HepG2 (cell line): ENCODE data around the gene AGER. TPM values are rescaled to one million over a fixed set of nuclear protein-coding genes. Genes with fewer than 3 reads are reported as not detected.

Source experiments
- ARNT2 ChIP-seq: sonication (generic); formaldehyde crosslinking; IDR thresholded peaks from 2 replicates; pipeline ENCODE4 v1.8.0; 2022; ENCODE audit warnings: mild to moderate bottlenecking, low read depth, missing genetic modification reagents, moderate library complexity
- BCL6 ChIP-seq: IDR thresholded peaks from 2 replicates; pipeline ENCODE4 v1.6.1; 2016; ENCODE audit warnings: missing genetic modification reagents, missing compliant biosample characterization
- BORCS8-MEF2B ChIP-seq: sonication (generic); formaldehyde crosslinking; IDR thresholded peaks from 2 replicates; pipeline ENCODE4 v1.8.0; 2022; ENCODE audit warnings: mild to moderate bottlenecking, missing genetic modification reagents
- FIP1L1 ChIP-seq: fragments of 200-400 bp; formaldehyde crosslinking; IDR thresholded peaks from 2 replicates; pipeline ENCODE4 v1.6.1; 2018; ENCODE audit warnings: low read depth, mild to moderate bottlenecking, low read length, moderate library complexity, borderline replicate concordance; ENCODE audit not compliant: insufficient read depth
- GRHL1 ChIP-seq: sonication (generic); formaldehyde crosslinking; conservative IDR thresholded peaks from 2 replicates; pipeline ENCODE4 v1.8.0; 2022; ENCODE audit warnings: missing genetic modification reagents
- KAT2B ChIP-seq: fragments of 150-350 bp; IDR thresholded peaks from 2 replicates; pipeline ENCODE4 v1.6.1; 2014; ENCODE audit warnings: low read depth, low read length, borderline replicate concordance
- KDM1A ChIP-seq: IDR thresholded peaks from 2 replicates; pipeline ENCODE4 v1.6.1; 2016; ENCODE audit warnings: missing compliant biosample characterization
- NFATC3 ChIP-seq: sonication (generic); formaldehyde crosslinking; IDR thresholded peaks from 2 replicates; pipeline ENCODE4 v1.5.1; 2020; ENCODE audit warnings: mild to moderate bottlenecking, missing genetic modification reagents
- PBX2 ChIP-seq: IDR thresholded peaks from 2 replicates; pipeline ENCODE4 v1.6.1; 2016; ENCODE audit warnings: control low read depth
- PPARG ChIP-seq: conservative IDR thresholded peaks from 2 replicates; pipeline ENCODE4 v1.6.1; 2016; ENCODE audit warnings: missing biosample characterization, missing genetic modification reagents
- RORA ChIP-seq: sonication (generic); formaldehyde crosslinking; IDR thresholded peaks from 2 replicates; pipeline ENCODE4 v1.5.0; 2020; ENCODE audit warnings: mild to moderate bottlenecking, missing genetic modification reagents, moderate library complexity
- SAFB2 ChIP-seq: sonication (generic); formaldehyde crosslinking; IDR thresholded peaks from 2 replicates; pipeline ENCODE4 v1.5.1; 2020; ENCODE audit warnings: missing genetic modification reagents, low read depth, mild to moderate bottlenecking, borderline replicate concordance
- SMAD9 ChIP-seq: sonication (generic); formaldehyde crosslinking; IDR thresholded peaks from 2 replicates; pipeline ENCODE4 v1.5.1; 2020; ENCODE audit warnings: mild to moderate bottlenecking, missing genetic modification reagents
- TERF1 ChIP-seq: sonication (generic); formaldehyde crosslinking; IDR thresholded peaks from 2 replicates; pipeline ENCODE4 v1.8.0; 2022; ENCODE audit warnings: mild to moderate bottlenecking, missing genetic modification reagents, moderate library complexity
- ZKSCAN5 ChIP-seq: sonication (generic); formaldehyde crosslinking; IDR thresholded peaks from 2 replicates; pipeline ENCODE4 v1.5.1; 2020; ENCODE audit warnings: mild to moderate bottlenecking, missing genetic modification reagents
- ZNF383 ChIP-seq: sonication (generic); formaldehyde crosslinking; IDR thresholded peaks from 2 replicates; pipeline ENCODE4 v1.4.0; 2020; ENCODE audit warnings: missing genetic modification reagents, mild to moderate bottlenecking, borderline replicate concordance
- ZNF414 ChIP-seq: sonication (generic); formaldehyde crosslinking; IDR thresholded peaks from 2 replicates; pipeline ENCODE4 v1.5.0; 2020; ENCODE audit warnings: missing genetic modification reagents
- ZNF430 ChIP-seq: sonication (generic); formaldehyde crosslinking; IDR thresholded peaks from 2 replicates; pipeline ENCODE4 v1.9.0; 2021; ENCODE audit warnings: mild to moderate bottlenecking, missing genetic modification reagents
- ZNF496 ChIP-seq: sonication (generic); formaldehyde crosslinking; IDR thresholded peaks from 2 replicates; pipeline ENCODE4 v1.8.1; 2023; ENCODE audit warnings: mild to moderate bottlenecking, moderate library complexity, missing genetic modification reagents; ENCODE audit not compliant: insufficient replicate concordance
- ZNF615 ChIP-seq: sonication (generic); formaldehyde crosslinking; IDR thresholded peaks from 2 replicates; pipeline ENCODE4 v1.5.0; 2020; ENCODE audit warnings: mild to moderate bottlenecking, missing genetic modification reagents, borderline replicate concordance
- ZNF672 ChIP-seq: sonication (generic); formaldehyde crosslinking; IDR thresholded peaks from 2 replicates; pipeline ENCODE4 v1.8.1; 2022; ENCODE audit warnings: missing genetic modification reagents
- ZNF724P ChIP-seq: sonication (generic); formaldehyde crosslinking; IDR thresholded peaks from 2 replicates; pipeline ENCODE4 v1.8.0; 2022; ENCODE audit warnings: missing genetic modification reagents, borderline replicate concordance
- ZNF784 ChIP-seq: sonication (generic); formaldehyde crosslinking; IDR thresholded peaks from 2 replicates; pipeline ENCODE4 v1.5.1; 2020; ENCODE audit warnings: missing genetic modification reagents, mild to moderate bottlenecking, borderline replicate concordance
- ZNF841 ChIP-seq: sonication (generic); formaldehyde crosslinking; IDR thresholded peaks from 2 replicates; pipeline ENCODE4 v1.8.1; 2023; ENCODE audit warnings: missing genetic modification reagents, borderline replicate concordance
- polyA plus RNA-seq, 8 experiments: library from polyadenylated mRNA; depleted of rRNA in 3 of 8; stranded (reverse) in 7 of 8; unstranded in 1 of 8; fragments of >200 nt; fragmentation: Illumina TruSeq in 4 of 8; extraction: Trizol in 4 of 8; gene quantifications; 2 replicates each; pipeline versions ENCODE4 v1.2.1 to v1.2.3, GENCODE V29; 2011 to 2016; ENCODE audit warnings: low read depth in 4 of 8, missing spikeins in 1 of 8, mixed read lengths in 1 of 8; ENCODE audit not compliant: insufficient read depth in 1 of 8
- total RNA-seq, 5 experiments: library from RNA; depleted of rRNA; stranded (reverse); fragments of >200 nt; fragmentation: Illumina TruSeq; extraction: Trizol; gene quantifications; 2 replicates each; pipeline ENCODE4 v1.2.3, GENCODE V29; 2016; ENCODE audit warnings: low read depth in 1 of 5

The AGER gene
- total and polyA plus RNA-seq, 2 of the 13 experiments (the other 11 are each of a cell fraction or from before 2014, with no cell fraction given): 1.9 to 5.1 TPM

- TF ChIP-seq NFATC3 (CRISPR knock-in tag) (peak; percentile 66; the same call in 1 of the 2 replicates), ZKSCAN5 (CRISPR knock-in tag) (no peak), ZNF724P (no peak), GRHL1 (no peak), SAFB2 (CRISPR knock-in tag) (0 out of 2 replicates have a peak, but pooled peaks have one; percentile 36), ZNF430 (CRISPR knock-in tag) (no peak; the same call in 1 of the 2 replicates), BCL6 (CRISPR knock-in tag) (no peak), SMAD9 (CRISPR knock-in tag) (no peak), ZNF496 (CRISPR knock-in tag) (no peak), KDM1A (CRISPR knock-in tag) (no peak), ZNF784 (no peak), ARNT2 (CRISPR knock-in tag) (0 out of 2 replicates have a peak, but pooled peaks have one; percentile 38), ZNF615 (no peak), FIP1L1 (no peak), ZNF414 (CRISPR knock-in tag) (no peak), ZNF672 (no peak), RORA (CRISPR knock-in tag) (no peak), ZNF841 (CRISPR knock-in tag) (no peak), PPARG (CRISPR knock-in tag) (no peak), BORCS8-MEF2B (no peak; the same call in 1 of the 2 replicates), PBX2 (CRISPR knock-in tag) (peak; percentile 98), TERF1 (CRISPR knock-in tag) (no peak), KAT2B (no peak), ZNF383 (CRISPR knock-in tag) (no peak)
Observed at GRCh38 chr6:32177788-32178546, 6.1 kb downstream of the AGER start, which contains the start of gene RNF5 (continued).
